GM23338 (cell line): Measurements from ENCODE around the gene CEACAM8. TPM values are rescaled to one million over a fixed set of nuclear protein-coding genes. Genes with fewer than 3 reads are reported as not detected.

ENCODE experiments used
- ATAC-seq: fragments of 200-7000 bp; cut with Tn5 transposase; 3 replicates; pipeline ENCODE4 v1.9.1; 2020
- DNase-seq: peaks from one replicate; pipeline ENCODE4 v3.0.0-alpha.2; 2015; ENCODE audit warnings: low spot score
- H2AFZ ChIP-seq: fragments of 200-600 bp; sonication (generic); 2 replicates; pipeline ENCODE4 v1.8.0; 2016; ENCODE audit warnings: antibody characterized with exemption, mild to moderate bottlenecking, moderate library complexity
- H3F3A ChIP-seq: fragments of 200-600 bp; sonication (generic); replicated peaks from 2 replicates; pipeline ENCODE4 v1.8.0; 2017; ENCODE audit warnings: antibody characterized with exemption, mixed run types, low read depth
- H3K27ac ChIP-seq: fragments of 200-600 bp; sonication (generic); 2 replicates; pipeline ENCODE4 v1.6.1; 2016; ENCODE audit warnings: low read depth
- H3K27me3 ChIP-seq: fragments of 200-600 bp; sonication (generic); 2 replicates; pipeline ENCODE4 v1.8.0; 2016; ENCODE audit warnings: mild to moderate bottlenecking, mixed run types, moderate library complexity; ENCODE audit not compliant: insufficient read depth
- H3K36me3 ChIP-seq: fragments of 200-600 bp; sonication (generic); 2 replicates; pipeline ENCODE4 v1.8.0; 2016; ENCODE audit warnings: mild to moderate bottlenecking; ENCODE audit not compliant: insufficient read depth
- H3K4me1 ChIP-seq: fragments of 200-600 bp; sonication (generic); 2 replicates; pipeline ENCODE4 v1.8.0; 2016; ENCODE audit warnings: mild to moderate bottlenecking, moderate library complexity; ENCODE audit not compliant: insufficient read depth
- H3K4me2 ChIP-seq: fragments of 200-600 bp; sonication (generic); 2 replicates; pipeline ENCODE4 v1.7.1; 2017; ENCODE audit warnings: mixed run types
- H3K4me3 ChIP-seq: fragments of 200-600 bp; sonication (generic); 2 replicates; pipeline ENCODE4 v1.6.1; 2016; ENCODE audit warnings: mixed run types
- H3K79me2 ChIP-seq: fragments of 200-600 bp; sonication (generic); replicated peaks from 2 replicates; pipeline ENCODE4 v1.8.0; 2017; ENCODE audit warnings: mild to moderate bottlenecking; ENCODE audit not compliant: insufficient read depth
- H3K9me2 ChIP-seq: fragments of 200-600 bp; sonication (generic); 2 replicates; pipeline ENCODE4 v1.8.0; 2017; ENCODE audit not compliant: insufficient read depth
- H4K20me1 ChIP-seq: fragments of 200-600 bp; sonication (generic); replicated peaks from 2 replicates; pipeline ENCODE4 v1.8.0; 2017; ENCODE audit warnings: mild to moderate bottlenecking; ENCODE audit not compliant: insufficient read depth
- H3K27ac Mint-ChIP-seq: 2 replicates; pipeline ENCODE4 v1.8.0; 2020; ENCODE audit warnings: inconsistent platforms, mild to moderate bottlenecking, moderate library complexity, mixed read lengths
- H3K27me3 Mint-ChIP-seq: 3 replicates; pipeline ENCODE4 v1.8.0; 2022; ENCODE audit warnings: low read depth, mild to moderate bottlenecking, moderate library complexity, mixed read lengths, inconsistent platforms; ENCODE audit not compliant: insufficient read depth, poor library complexity
- H3K36me3 Mint-ChIP-seq: 3 replicates; pipeline ENCODE4 v1.8.0; 2021; ENCODE audit warnings: low read depth, mild to moderate bottlenecking, inconsistent platforms, moderate library complexity, mixed read lengths
- H3K4me1 Mint-ChIP-seq: 3 replicates; pipeline ENCODE4 v1.8.0; 2020; ENCODE audit warnings: mild to moderate bottlenecking, inconsistent platforms, mixed read lengths
- H3K4me3 Mint-ChIP-seq: 3 replicates; pipeline ENCODE4 v1.8.0; 2021; ENCODE audit warnings: moderate library complexity, mild to moderate bottlenecking, inconsistent platforms, mixed read lengths
- H3K9me3 Mint-ChIP-seq: 3 replicates; pipeline ENCODE4 v1.8.0; 2020; ENCODE audit warnings: moderate library complexity, mild to moderate bottlenecking, inconsistent platforms, mixed read lengths
- CREB1 ChIP-seq: fragments of 250-450 bp; sonication (Bioruptor Pico); IDR thresholded peaks from 2 replicates; pipeline ENCODE4 v1.5.0; 2020; ENCODE audit warnings: low read depth, mild to moderate bottlenecking, moderate library complexity
- ETS1 ChIP-seq: IDR thresholded peaks from 2 replicates; pipeline ENCODE4 v1.6.1; 2016; ENCODE audit warnings: antibody characterized with exemption
- EZH2 ChIP-seq: fragments of 200-600 bp; sonication (generic); IDR thresholded peaks from one replicate; pipeline ENCODE4 v1.8.0; 2017; ENCODE audit warnings: antibody characterized with exemption, mild to moderate bottlenecking, low read depth; ENCODE audit not compliant: unreplicated experiment
- EZH2phosphoT487 ChIP-seq: fragments of 200-600 bp; sonication (generic); IDR thresholded peaks from one replicate; pipeline ENCODE4 v1.8.1; 2018; ENCODE audit warnings: antibody characterized with exemption; ENCODE audit not compliant: unreplicated experiment
- JUNB ChIP-seq: IDR thresholded peaks from one replicate; pipeline ENCODE4 v1.6.1; 2016; ENCODE audit warnings: antibody characterized with exemption; ENCODE audit not compliant: unreplicated experiment
- NANOG ChIP-seq: IDR thresholded peaks from 2 replicates; pipeline ENCODE4 v1.6.1; 2016; ENCODE audit warnings: antibody characterized with exemption, borderline replicate concordance
- POLR2AphosphoS5 ChIP-seq: IDR thresholded peaks from 2 replicates; pipeline ENCODE4 v1.6.1; 2016; ENCODE audit warnings: antibody characterized with exemption, low read depth
- STAT1 ChIP-seq: IDR thresholded peaks from one replicate; pipeline ENCODE4 v1.6.1; 2016; ENCODE audit warnings: antibody characterized with exemption; ENCODE audit not compliant: unreplicated experiment
- ZNF114 ChIP-seq: fragments of 250-450 bp; sonication (Bioruptor Pico); IDR thresholded peaks from 2 replicates; pipeline ENCODE4 v1.5.0; 2020; ENCODE audit warnings: mild to moderate bottlenecking, moderate library complexity
- ZNF331 ChIP-seq: fragments of 250-450 bp; sonication (Bioruptor Pico); IDR thresholded peaks from 2 replicates; pipeline ENCODE4 v1.5.0; 2020; ENCODE audit warnings: low read depth, mild to moderate bottlenecking, moderate library complexity
- ZNF462 ChIP-seq: fragments of 250-450 bp; sonication (Bioruptor Pico); IDR thresholded peaks from 2 replicates; pipeline ENCODE4 v1.5.0; 2020; ENCODE audit warnings: mild to moderate bottlenecking, moderate library complexity
- polyA plus RNA-seq: library from polyadenylated mRNA; unstranded; fragments of >200 nt; fragmentation: Nextera tagmentation; extraction: Ambion mirVana; gene quantifications from 2 replicates; pipeline ENCODE4 v1.2.1, GENCODE V29; 2016
- total RNA-seq: library from RNA; depleted of rRNA; stranded (reverse); fragments of >200 nt; shearing (Covaris generic); gene quantifications from 2 replicates; pipeline ENCODE4 v1.2.3, GENCODE V29; 2014
- TF ChIP-seq, protein P1 (sequence below), 2 experiments: fragments of 200-600 bp in 1 of 2; sonication (generic) in 1 of 2; conservative IDR thresholded peaks; 2 replicates each; pipeline versions ENCODE4 v1.5.1 to v1.6.1; 2016 to 2017; ENCODE audit warnings: antibody characterized with exemption in 2 of 2, low read depth in 2 of 2, mild to moderate bottlenecking in 2 of 2, moderate library complexity in 1 of 2
- TF ChIP-seq, protein P2 (sequence below): IDR thresholded peaks from one replicate; pipeline ENCODE4 v1.6.1; 2018; ENCODE audit warnings: antibody characterized with exemption; ENCODE audit not compliant: unreplicated experiment

CEACAM8 gene
- total and polyA plus RNA-seq, 2 experiments from 2014 or later, result not detected

DNA sequence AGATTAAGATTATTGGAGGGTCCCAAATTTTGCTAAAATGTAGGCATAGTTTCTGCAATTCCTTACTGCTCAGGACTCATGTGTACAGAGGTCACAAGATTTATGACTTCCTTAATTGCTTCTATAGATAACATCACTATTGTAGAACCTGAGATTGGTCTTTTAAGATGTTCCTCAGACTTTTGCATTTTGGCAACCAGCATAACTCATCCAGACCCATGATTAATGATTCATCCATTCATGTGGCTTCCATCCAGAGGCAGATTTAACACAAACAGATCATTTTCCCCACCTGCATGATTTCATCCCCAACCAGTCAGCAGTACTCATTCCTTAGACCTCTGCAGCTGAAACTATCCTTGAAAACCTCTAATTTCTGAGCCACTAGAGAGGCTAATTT, 34.5 kb upstream of the CEACAM8 start:
- H3K4me2 ChIP-seq, result no peak overlapping the region
- H3K9me2 ChIP-seq, result no peaks in the 10 kb centered on the region
- no peaks in the 10 kb centered on the region for H3K4me1 ChIP-seq
- H3K36me3 Mint-ChIP-seq, result peaks cover 19% of the 10 kb centered on the region
- H3K9me3 Mint-ChIP-seq, result peaks cover 92% of the 10 kb centered on the region
- TF ChIP-seq POLR2AphosphoS5 (no peak), ZNF114 (CRISPR knock-in tag) (no peak), ZNF331 (CRISPR knock-in tag) (no peak), STAT1 (no peak), CREB1 (CRISPR knock-in tag) (no peak), NANOG (no peak), JUNB (no peak), ZNF462 (CRISPR knock-in tag) (no peak), EZH2phosphoT487 (no peak), EZH2 (no peak), ETS1 (no peak)
- TF ChIP-seq, protein P1, sequence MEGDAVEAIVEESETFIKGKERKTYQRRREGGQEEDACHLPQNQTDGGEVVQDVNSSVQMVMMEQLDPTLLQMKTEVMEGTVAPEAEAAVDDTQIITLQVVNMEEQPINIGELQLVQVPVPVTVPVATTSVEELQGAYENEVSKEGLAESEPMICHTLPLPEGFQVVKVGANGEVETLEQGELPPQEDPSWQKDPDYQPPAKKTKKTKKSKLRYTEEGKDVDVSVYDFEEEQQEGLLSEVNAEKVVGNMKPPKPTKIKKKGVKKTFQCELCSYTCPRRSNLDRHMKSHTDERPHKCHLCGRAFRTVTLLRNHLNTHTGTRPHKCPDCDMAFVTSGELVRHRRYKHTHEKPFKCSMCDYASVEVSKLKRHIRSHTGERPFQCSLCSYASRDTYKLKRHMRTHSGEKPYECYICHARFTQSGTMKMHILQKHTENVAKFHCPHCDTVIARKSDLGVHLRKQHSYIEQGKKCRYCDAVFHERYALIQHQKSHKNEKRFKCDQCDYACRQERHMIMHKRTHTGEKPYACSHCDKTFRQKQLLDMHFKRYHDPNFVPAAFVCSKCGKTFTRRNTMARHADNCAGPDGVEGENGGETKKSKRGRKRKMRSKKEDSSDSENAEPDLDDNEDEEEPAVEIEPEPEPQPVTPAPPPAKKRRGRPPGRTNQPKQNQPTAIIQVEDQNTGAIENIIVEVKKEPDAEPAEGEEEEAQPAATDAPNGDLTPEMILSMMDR (conservative IDR thresholded peaks at IDR 0.05; ENCODE audit: low read depth in 2 of 2), result no peak
- TF ChIP-seq, protein P2, sequence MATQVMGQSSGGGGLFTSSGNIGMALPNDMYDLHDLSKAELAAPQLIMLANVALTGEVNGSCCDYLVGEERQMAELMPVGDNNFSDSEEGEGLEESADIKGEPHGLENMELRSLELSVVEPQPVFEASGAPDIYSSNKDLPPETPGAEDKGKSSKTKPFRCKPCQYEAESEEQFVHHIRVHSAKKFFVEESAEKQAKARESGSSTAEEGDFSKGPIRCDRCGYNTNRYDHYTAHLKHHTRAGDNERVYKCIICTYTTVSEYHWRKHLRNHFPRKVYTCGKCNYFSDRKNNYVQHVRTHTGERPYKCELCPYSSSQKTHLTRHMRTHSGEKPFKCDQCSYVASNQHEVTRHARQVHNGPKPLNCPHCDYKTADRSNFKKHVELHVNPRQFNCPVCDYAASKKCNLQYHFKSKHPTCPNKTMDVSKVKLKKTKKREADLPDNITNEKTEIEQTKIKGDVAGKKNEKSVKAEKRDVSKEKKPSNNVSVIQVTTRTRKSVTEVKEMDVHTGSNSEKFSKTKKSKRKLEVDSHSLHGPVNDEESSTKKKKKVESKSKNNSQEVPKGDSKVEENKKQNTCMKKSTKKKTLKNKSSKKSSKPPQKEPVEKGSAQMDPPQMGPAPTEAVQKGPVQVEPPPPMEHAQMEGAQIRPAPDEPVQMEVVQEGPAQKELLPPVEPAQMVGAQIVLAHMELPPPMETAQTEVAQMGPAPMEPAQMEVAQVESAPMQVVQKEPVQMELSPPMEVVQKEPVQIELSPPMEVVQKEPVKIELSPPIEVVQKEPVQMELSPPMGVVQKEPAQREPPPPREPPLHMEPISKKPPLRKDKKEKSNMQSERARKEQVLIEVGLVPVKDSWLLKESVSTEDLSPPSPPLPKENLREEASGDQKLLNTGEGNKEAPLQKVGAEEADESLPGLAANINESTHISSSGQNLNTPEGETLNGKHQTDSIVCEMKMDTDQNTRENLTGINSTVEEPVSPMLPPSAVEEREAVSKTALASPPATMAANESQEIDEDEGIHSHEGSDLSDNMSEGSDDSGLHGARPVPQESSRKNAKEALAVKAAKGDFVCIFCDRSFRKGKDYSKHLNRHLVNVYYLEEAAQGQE, result no peak
- H3K4me3 Mint-ChIP-seq, result no peak overlapping the region
- H3K27ac Mint-ChIP-seq, result no peak overlapping the region
- no peaks in the 10 kb centered on the region for H3K79me2 ChIP-seq
- no peak overlapping the region for H3K4me3 ChIP-seq
- DNase-seq (no peak), ATAC-seq (no peak)
- H3K27me3 ChIP-seq, result no peaks in the 10 kb centered on the region
- H3K27ac ChIP-seq, result no peak overlapping the region
- peaks cover 12% of the 10 kb centered on the region for H3K27me3 Mint-ChIP-seq
- H3K36me3 ChIP-seq, result no peaks in the 10 kb centered on the region
- H3K4me1 Mint-ChIP-seq, result no peaks in the 10 kb centered on the region
- no peak overlapping the region for H2AFZ ChIP-seq
- H4K20me1 ChIP-seq, result no peaks in the 10 kb centered on the region
- no peaks in the 10 kb centered on the region for H3F3A ChIP-seq
